CD8-positive, alpha-beta memory T cell (primary cell): ENCODE results near the gene CRYM. TPM values are rescaled to one million over a fixed set of nuclear protein-coding genes. Genes with fewer than 3 reads are reported as not detected.
"Not testable (repeated sequence)": the region's sequence is repeated elsewhere in the genome, so short reads cannot be mapped to it uniquely, and the experiment has no call there.

Source experiments
- CTCF ChIA-PET: fragments of 350-600 bp; sonication (Branson Sonifier 250); formaldehyde crosslinking; loops from one replicate; lab custom pipeline; 2021; ENCODE audit warnings: antibody characterized with exemption; lab: Charles Lee
- POLR2A ChIA-PET: fragments of 350-600 bp; sonication (Branson Sonifier 250); formaldehyde crosslinking; loops from one replicate; lab custom pipeline; 2021; ENCODE audit warnings: antibody characterized with exemption; lab: Charles Lee
- DNase-seq, 5 donors: peaks; one replicate each; pipeline versions ENCODE4 v3.0.0 to v3.0.0-alpha.2; 2020 to 2022; ENCODE audit warnings: mixed read lengths in 1 of 5
- H3K27ac ChIP-seq: one replicate; pipeline ENCODE4 v1.7.0; 2013; ENCODE audit warnings: low read depth, mild to moderate bottlenecking, low read length, moderate library complexity
- H3K27me3 ChIP-seq: 2 replicates; pipeline ENCODE4 v1.7.0; 2013; ENCODE audit warnings: low read length, mild to moderate bottlenecking; ENCODE audit not compliant: insufficient read depth, poor library complexity, severe bottlenecking
- H3K36me3 ChIP-seq: 2 replicates; pipeline ENCODE4 v1.7.0; 2013; ENCODE audit warnings: mild to moderate bottlenecking, low read length, moderate library complexity; ENCODE audit not compliant: insufficient read depth
- H3K4me1 ChIP-seq: 2 replicates; pipeline ENCODE4 v1.7.0; 2013; ENCODE audit warnings: mild to moderate bottlenecking, low read length, moderate library complexity; ENCODE audit not compliant: insufficient read depth
- H3K4me3 ChIP-seq: 2 replicates; pipeline ENCODE4 v1.7.0; 2013; ENCODE audit warnings: mild to moderate bottlenecking, low read length
- H3K9me3 ChIP-seq: 2 replicates; pipeline ENCODE4 v1.7.0; 2013; ENCODE audit warnings: mild to moderate bottlenecking, low read length
- H3K27ac Mint-ChIP-seq, 8 donors: one replicate each; pipeline ENCODE4 v1.8.0; 2020 to 2021; ENCODE audit warnings: mixed read lengths in 8 of 8, mild to moderate bottlenecking in 6 of 8, inconsistent platforms in 3 of 8, moderate library complexity in 3 of 8
- H3K27me3 Mint-ChIP-seq, 2 donors: one replicate each; pipeline ENCODE4 v1.8.0; 2020 to 2021; ENCODE audit warnings: mixed read lengths in 2 of 2, mild to moderate bottlenecking in 1 of 2, moderate library complexity in 1 of 2
- H3K36me3 Mint-ChIP-seq, 3 donors: one replicate each; pipeline ENCODE4 v1.8.0; 2020 to 2021; ENCODE audit warnings: mixed read lengths in 3 of 3, inconsistent platforms in 1 of 3, mild to moderate bottlenecking in 1 of 3
- H3K4me1 Mint-ChIP-seq, 3 donors: one replicate each; pipeline ENCODE4 v1.8.0; 2020 to 2021; ENCODE audit warnings: mixed read lengths in 3 of 3, inconsistent platforms in 1 of 3, mild to moderate bottlenecking in 1 of 3
- H3K4me3 Mint-ChIP-seq, 7 donors: one replicate each; pipeline ENCODE4 v1.8.0; 2020 to 2021; ENCODE audit warnings: mixed read lengths in 7 of 7, mild to moderate bottlenecking in 6 of 7, moderate library complexity in 4 of 7, inconsistent platforms in 2 of 7
- H3K9me3 Mint-ChIP-seq, 5 donors: one replicate each; pipeline ENCODE4 v1.8.0; 2020 to 2022; ENCODE audit warnings: mixed read lengths in 5 of 5, mild to moderate bottlenecking in 3 of 5, moderate library complexity in 2 of 5, inconsistent platforms in 1 of 5
- polyA plus RNA-seq: library from polyadenylated mRNA; unstranded; fragments of 300-500 nt; fragmentation: Illumina TruSeq; gene quantifications from one replicate; pipeline ENCODE4 v1.2.3, GENCODE V29; 2021
- total RNA-seq, 2 experiments: library from RNA; stranded (reverse); gene quantifications; one replicate each; pipeline ENCODE4 v1.2.3, GENCODE V29; 2021

CRYM gene
- total RNA-seq (not detected), polyA plus RNA-seq (not detected)

GRCh38 chr16:21277927-21278706 is at the start of gene CRYM:
Gene CRYM, minus strand, starts transcription at chr16:21278290. Its CDS starts 39 bp downstream, at chr16:21278251.
- Histone ChIP-seq H3K4me3 (peak within 1 kb of the TSS; percentile 37), H3K4me1 (no peaks in the 10 kb centered on the region), H3K36me3 (no peaks in the 10 kb centered on the region), H3K27me3 (peaks cover 16% of the 10 kb centered on the region), H3K9me3 (no peaks in the 10 kb centered on the region), H3K27ac (no peak within 1 kb of the TSS)
- DNase-seq, result no peak
- Mint-ChIP-seq H3K27me3 (peaks cover 53 to 81% of the 10 kb centered on the region in 2 donors), H3K4me1 (peaks cover 0 to 5% (median 0%) of the 10 kb centered on the region in 3 donors), H3K4me3 (peak within 1 kb of the TSS in 3 of 7 donors; percentile 26 to 46 (median 32)), H3K27ac (peak within 1 kb of the TSS in 1 of 8 donors; percentile 35), H3K9me3 (no peaks in the 10 kb centered on the region), H3K36me3 (no peaks in the 10 kb centered on the region)
- POLR2A ChIA-PET, result no interaction called here
- CTCF ChIA-PET, result no interaction called here

GRCh38 chr16:21327046-21327445 is 49.0 kb upstream of the CRYM start:
- H3K9me3 Mint-ChIP-seq, result peaks cover 9 to 27% (median 17%) of the 10 kb centered on the region in 5 donors
- H3K36me3 Mint-ChIP-seq, result peaks cover 0 to 5% (median 0%) of the 10 kb centered on the region in 3 donors
- no peaks in the 10 kb centered on the region for H3K27me3 ChIP-seq

GRCh38 chr16:21326459-21326858 is 48.4 kb upstream of the CRYM start:
- Mint-ChIP-seq H3K9me3 (peaks cover 9 to 27% (median 17%) of the 10 kb centered on the region in 5 donors), H3K27me3 (peaks cover 17 to 52% of the 10 kb centered on the region in 2 donors), H3K4me3 (no peak overlapping the region), H3K36me3 (peaks cover 0 to 5% (median 0%) of the 10 kb centered on the region in 3 donors), H3K27ac (no peak overlapping the region), H3K4me1 (no peaks in the 10 kb centered on the region)
- H3K4me3 ChIP-seq, result no peak overlapping the region
- POLR2A ChIA-PET, result no interaction called here
- DNase-seq, result no peak
- H3K4me1 ChIP-seq, result no peaks in the 10 kb centered on the region
- no peaks in the 10 kb centered on the region for H3K27me3 ChIP-seq
- no peak overlapping the region for H3K27ac ChIP-seq
- no peaks in the 10 kb centered on the region for H3K9me3 ChIP-seq
- no peaks in the 10 kb centered on the region for H3K36me3 ChIP-seq
- CTCF ChIA-PET, result no interaction called here

More at GRCh38 chr16:21327046-21327445, 49.0 kb upstream of the CRYM start:
- H3K4me1 ChIP-seq, result no peaks in the 10 kb centered on the region
- no peaks in the 10 kb centered on the region for H3K9me3 ChIP-seq
- CTCF ChIA-PET, result no interaction called here
- Mint-ChIP-seq H3K4me3 (no peak overlapping the region), H3K4me1 (no peaks in the 10 kb centered on the region), H3K27ac (no peak overlapping the region), H3K27me3 (peaks cover 18 to 50% of the 10 kb centered on the region in 2 donors)
- no peak overlapping the region for H3K27ac ChIP-seq
- no peaks in the 10 kb centered on the region for H3K36me3 ChIP-seq
- no peak overlapping the region for H3K4me3 ChIP-seq
- DNase-seq, result no peak
- POLR2A ChIA-PET, result no interaction called here

GRCh38 chr16:21324267-21324666 is 46.2 kb upstream of the CRYM start:
- peaks cover 9 to 22% (median 16%) of the 10 kb centered on the region in 5 donors for H3K9me3 Mint-ChIP-seq
- H3K27me3 Mint-ChIP-seq, result peaks cover 15 to 62% of the 10 kb centered on the region in 2 donors
- H3K9me3 ChIP-seq, result no peaks in the 10 kb centered on the region
- H3K27me3 ChIP-seq, result no peaks in the 10 kb centered on the region
- no peak for DNase-seq
- no peak overlapping the region for H3K4me3 Mint-ChIP-seq
- no peaks in the 10 kb centered on the region for H3K4me1 ChIP-seq
- H3K4me1 Mint-ChIP-seq, result no peaks in the 10 kb centered on the region
- peaks cover 0 to 5% (median 0%) of the 10 kb centered on the region in 3 donors for H3K36me3 Mint-ChIP-seq
- H3K27ac ChIP-seq, result no peak overlapping the region
- CTCF ChIA-PET, result no interaction called here
- H3K36me3 ChIP-seq, result no peaks in the 10 kb centered on the region
- H3K27ac Mint-ChIP-seq, result no peak overlapping the region
- POLR2A ChIA-PET, result no interaction called here
- H3K4me3 ChIP-seq, result no peak overlapping the region

- H3K36me3 Mint-ChIP-seq, DNase-seq, H3K4me3 Mint-ChIP-seq, H3K27ac Mint-ChIP-seq, H3K4me3 ChIP-seq, CTCF ChIA-PET, H3K9me3 Mint-ChIP-seq, H3K27me3 ChIP-seq, H3K4me1 Mint-ChIP-seq, POLR2A ChIA-PET, H3K27ac ChIP-seq, H3K36me3 ChIP-seq, H3K4me1 ChIP-seq, H3K9me3 ChIP-seq: not testable (repeated sequence)
- peaks cover 9 to 50% of the 10 kb centered on the region in 2 donors for H3K27me3 Mint-ChIP-seq
Observed at GRCh38 chr16:21322251-21322650, 44.2 kb upstream of the CRYM start.

GRCh38 chr16:21321736-21322135 is 43.6 kb upstream of the CRYM start:
- H3K36me3 ChIP-seq, result no peaks in the 10 kb centered on the region
- no peak for DNase-seq
- H3K27me3 ChIP-seq, result no peaks in the 10 kb centered on the region
- H3K27ac Mint-ChIP-seq, result no peak overlapping the region
- H3K27ac ChIP-seq, result no peak overlapping the region
- no peaks in the 10 kb centered on the region for H3K4me1 ChIP-seq
- ChIA-PET POLR2A (no interaction called here), CTCF (interaction anchor here (0.7 kb wide), 1 partner anchor 146 kb away, joined by 3 read pairs; no protein-coding TSS in a partner anchor)
- H3K4me1 Mint-ChIP-seq, result no peaks in the 10 kb centered on the region
- no peak overlapping the region for H3K4me3 ChIP-seq
- peaks cover 10 to 45% of the 10 kb centered on the region in 2 donors for H3K27me3 Mint-ChIP-seq
- no peak overlapping the region for H3K4me3 Mint-ChIP-seq
- H3K9me3 Mint-ChIP-seq, result peaks cover 0 to 2% (median 0%) of the 10 kb centered on the region in 5 donors
- H3K9me3 ChIP-seq, result no peaks in the 10 kb centered on the region
- no peaks in the 10 kb centered on the region for H3K36me3 Mint-ChIP-seq

- no peaks in the 10 kb centered on the region for H3K9me3 ChIP-seq
- Mint-ChIP-seq H3K9me3 (no peaks in the 10 kb centered on the region), H3K4me3 (no peak overlapping the region), H3K36me3 (no peaks in the 10 kb centered on the region), H3K27ac (no peak overlapping the region), H3K4me1 (no peaks in the 10 kb centered on the region), H3K27me3 (peaks cover 19 to 45% of the 10 kb centered on the region in 2 donors)
- H3K4me1 ChIP-seq, result no peaks in the 10 kb centered on the region
- ChIA-PET CTCF (no interaction called here), POLR2A (no interaction called here)
- no peak for DNase-seq
- no peak overlapping the region for H3K4me3 ChIP-seq
- H3K27ac ChIP-seq, result no peak overlapping the region
- H3K36me3 ChIP-seq, result no peaks in the 10 kb centered on the region
- no peaks in the 10 kb centered on the region for H3K27me3 ChIP-seq
Observed at GRCh38 chr16:21314339-21314738, 36.2 kb upstream of the CRYM start.

GRCh38 chr16:21312863-21313372 is 34.8 kb upstream of the CRYM start:
- DNase-seq, H3K27me3 ChIP-seq, H3K4me1 Mint-ChIP-seq, H3K9me3 ChIP-seq, POLR2A ChIA-PET, H3K4me3 ChIP-seq, H3K4me1 ChIP-seq, H3K27ac ChIP-seq, H3K27ac Mint-ChIP-seq, CTCF ChIA-PET, H3K36me3 ChIP-seq, H3K9me3 Mint-ChIP-seq, H3K4me3 Mint-ChIP-seq, H3K36me3 Mint-ChIP-seq: not testable (repeated sequence)
- H3K27me3 Mint-ChIP-seq, result peaks cover 22 to 45% of the 10 kb centered on the region in 2 donors
